PC-9 (cell line): ENCODE measurements around the gene RHEB.

Experiments
- EZH2 ChIP-seq: fragments of 200-600 bp; sonication (generic); IDR thresholded peaks from 2 replicates; pipeline ENCODE4 v1.8.0; 2017; ENCODE audit warnings: antibody characterized with exemption, low read depth
- TF ChIP-seq, protein P1 (sequence below): fragments of 200-600 bp; sonication (generic); conservative IDR thresholded peaks from 2 replicates; pipeline ENCODE4 v1.6.1; 2017; ENCODE audit warnings: mixed run types, antibody characterized with exemption, mild to moderate bottlenecking, moderate library complexity

GRCh38 chr7:151468217-151469018 is 51.3 kb downstream of the RHEB start:
- TF ChIP-seq, protein P1, sequence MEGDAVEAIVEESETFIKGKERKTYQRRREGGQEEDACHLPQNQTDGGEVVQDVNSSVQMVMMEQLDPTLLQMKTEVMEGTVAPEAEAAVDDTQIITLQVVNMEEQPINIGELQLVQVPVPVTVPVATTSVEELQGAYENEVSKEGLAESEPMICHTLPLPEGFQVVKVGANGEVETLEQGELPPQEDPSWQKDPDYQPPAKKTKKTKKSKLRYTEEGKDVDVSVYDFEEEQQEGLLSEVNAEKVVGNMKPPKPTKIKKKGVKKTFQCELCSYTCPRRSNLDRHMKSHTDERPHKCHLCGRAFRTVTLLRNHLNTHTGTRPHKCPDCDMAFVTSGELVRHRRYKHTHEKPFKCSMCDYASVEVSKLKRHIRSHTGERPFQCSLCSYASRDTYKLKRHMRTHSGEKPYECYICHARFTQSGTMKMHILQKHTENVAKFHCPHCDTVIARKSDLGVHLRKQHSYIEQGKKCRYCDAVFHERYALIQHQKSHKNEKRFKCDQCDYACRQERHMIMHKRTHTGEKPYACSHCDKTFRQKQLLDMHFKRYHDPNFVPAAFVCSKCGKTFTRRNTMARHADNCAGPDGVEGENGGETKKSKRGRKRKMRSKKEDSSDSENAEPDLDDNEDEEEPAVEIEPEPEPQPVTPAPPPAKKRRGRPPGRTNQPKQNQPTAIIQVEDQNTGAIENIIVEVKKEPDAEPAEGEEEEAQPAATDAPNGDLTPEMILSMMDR = no peak
- TF ChIP-seq EZH2 = no peak
